GM12873 (cell line): ENCODE data around the gene MNT.

ENCODE experiments used
- CTCF ChIP-seq: IDR thresholded peaks from 2 replicates; pipeline ENCODE4 v1.5.1; 2012; ENCODE audit warnings: low read depth, mild to moderate bottlenecking, moderate library complexity, low read length, control low read depth; ENCODE audit not compliant: insufficient read depth; ENCODE audit errors: missing control alignments

Gene MNT

GRCh38 chr17:2412561-2413021 is 11.7 kb upstream of the MNT start:
- TF ChIP-seq CTCF: no peak

- no peak for TF ChIP-seq CTCF
Measured at GRCh38 chr17:2410951-2411350, 10.1 kb upstream of the MNT start.

GRCh38 chr17:2406903-2407790 is 6.3 kb upstream of the MNT start:
- no peak for TF ChIP-seq CTCF

- no peak for TF ChIP-seq CTCF
Measured at GRCh38 chr17:2406271-2406902, 5.5 kb upstream of the MNT start.

- TF ChIP-seq CTCF: no peak
Measured at GRCh38 chr17:2405247-2405926, 4.5 kb upstream of the MNT start.

- no peak for TF ChIP-seq CTCF
Measured at GRCh38 chr17:2403044-2403443, 2.2 kb upstream of the MNT start.

GRCh38 chr17:2402544-2402943 is 1.7 kb upstream of the MNT start:
- no peak for TF ChIP-seq CTCF
